GM19025 (cell line): ENCODE results near the gene CADM3.

Experiments used
- ATAC-seq: cut with Tn5 transposase; IDR thresholded peaks from one replicate; pipeline ENCODE4 v1.9.1; 2021; ENCODE audit warnings: mild to moderate bottlenecking, low read depth, moderate library complexity; ENCODE audit not compliant: unreplicated experiment

Gene CADM3, protein sequence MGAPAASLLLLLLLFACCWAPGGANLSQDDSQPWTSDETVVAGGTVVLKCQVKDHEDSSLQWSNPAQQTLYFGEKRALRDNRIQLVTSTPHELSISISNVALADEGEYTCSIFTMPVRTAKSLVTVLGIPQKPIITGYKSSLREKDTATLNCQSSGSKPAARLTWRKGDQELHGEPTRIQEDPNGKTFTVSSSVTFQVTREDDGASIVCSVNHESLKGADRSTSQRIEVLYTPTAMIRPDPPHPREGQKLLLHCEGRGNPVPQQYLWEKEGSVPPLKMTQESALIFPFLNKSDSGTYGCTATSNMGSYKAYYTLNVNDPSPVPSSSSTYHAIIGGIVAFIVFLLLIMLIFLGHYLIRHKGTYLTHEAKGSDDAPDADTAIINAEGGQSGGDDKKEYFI

DNA sequence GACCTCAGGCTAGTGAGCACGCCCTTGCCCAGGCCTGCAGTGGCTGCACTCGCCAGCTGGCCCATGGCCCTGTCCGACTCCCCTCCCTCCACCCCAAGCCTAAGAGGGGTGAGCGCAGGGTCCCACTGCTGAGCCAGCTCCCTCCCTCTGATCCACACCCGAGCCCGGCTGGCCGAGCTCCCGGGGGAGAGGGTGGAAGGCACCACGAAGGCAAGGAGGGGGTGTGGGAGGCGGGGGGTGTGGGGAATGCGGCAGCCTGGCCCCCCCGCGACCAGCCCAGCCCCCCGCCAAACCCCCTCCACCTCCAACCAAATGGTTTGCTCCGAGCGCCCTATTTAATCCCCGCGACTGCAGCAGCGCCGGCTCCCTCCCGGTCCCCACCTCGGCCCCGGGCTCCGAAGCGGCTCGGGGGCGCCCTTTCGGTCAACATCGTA is at the start of gene CADM3:
TSS of gene CADM3 (plus strand) at position 362 of the 434 bp plus-strand sequence. CDS start 151 bp downstream, outside the sequence.
- ATAC-seq = no peak

DNA sequence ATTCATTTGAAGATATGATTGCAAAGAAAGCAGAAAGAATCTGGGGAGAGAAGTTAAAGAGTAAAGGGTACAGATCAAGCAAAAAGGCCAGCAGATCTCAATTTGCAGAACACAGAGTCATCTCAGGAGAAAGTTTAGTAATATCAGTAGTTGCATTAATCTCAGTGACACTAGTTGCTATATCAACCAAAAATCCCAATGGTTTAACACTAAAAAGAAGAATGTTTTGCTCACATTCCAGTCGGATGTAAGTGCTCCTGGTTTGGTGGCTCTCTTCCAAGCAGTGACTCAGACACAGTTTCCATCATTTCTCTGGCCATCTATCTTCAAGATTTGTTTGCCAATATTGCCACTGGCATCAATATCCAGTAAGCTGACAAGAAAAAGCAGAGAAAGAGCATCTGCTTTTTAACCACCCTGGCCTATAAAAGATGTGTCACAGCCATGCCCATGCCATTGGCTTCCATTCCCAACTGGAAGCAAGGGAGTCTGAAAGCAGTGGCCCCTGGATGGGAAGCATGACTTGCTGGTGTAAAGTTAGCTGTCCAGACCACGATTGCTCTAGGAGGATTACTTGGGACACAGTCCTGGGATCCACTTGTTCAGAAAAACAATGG is 49.3 kb upstream of the CADM3 start:
- ATAC-seq = peak; percentile 62

DNA sequence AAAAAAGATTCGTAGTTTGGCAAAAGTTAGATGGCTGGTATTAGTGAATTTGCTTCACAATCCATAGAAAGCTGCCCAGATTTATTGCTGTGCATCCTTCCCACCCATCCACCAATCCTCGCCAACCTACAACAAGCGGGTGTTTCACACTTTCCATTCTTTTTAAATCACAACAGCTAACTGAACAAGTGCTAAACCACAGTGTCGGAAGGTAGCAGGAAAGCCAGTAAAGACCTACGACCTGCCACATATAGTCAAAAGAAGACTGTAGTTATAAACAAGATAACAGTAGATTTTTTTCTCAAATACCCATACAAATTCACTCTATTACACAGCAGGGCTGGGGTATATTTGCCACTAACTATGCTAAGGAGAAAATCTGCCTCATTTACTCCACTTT is 47.8 kb upstream of the CADM3 start:
- no peak for ATAC-seq

DNA sequence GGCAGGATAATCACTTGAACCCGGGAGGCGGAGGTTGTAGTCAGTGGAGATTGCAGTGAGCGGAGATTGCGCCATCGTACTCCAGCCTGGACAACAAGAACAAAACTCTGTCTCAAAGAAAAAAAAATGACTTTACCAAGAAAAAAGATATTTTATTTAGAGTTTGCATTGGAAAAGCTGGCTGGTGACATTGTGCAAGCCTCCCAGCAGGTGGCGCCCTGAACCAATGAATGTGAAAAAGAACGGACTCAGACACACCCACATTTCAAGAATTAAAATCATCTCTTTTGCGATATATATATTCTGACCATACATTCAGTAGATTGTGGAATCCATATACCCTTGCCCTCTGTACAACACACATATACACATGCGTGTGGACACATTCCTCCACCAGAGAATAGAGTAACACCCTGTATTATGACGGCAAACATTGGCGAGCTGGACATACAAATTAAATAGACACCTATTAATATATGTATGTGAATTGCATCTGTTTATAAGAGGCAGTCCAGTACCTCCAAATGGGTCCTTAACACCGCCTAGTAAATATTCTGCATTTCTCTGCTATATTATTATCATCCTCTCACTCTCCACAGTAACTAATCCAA is 39.0 kb upstream of the CADM3 start:
- no peak for ATAC-seq

DNA sequence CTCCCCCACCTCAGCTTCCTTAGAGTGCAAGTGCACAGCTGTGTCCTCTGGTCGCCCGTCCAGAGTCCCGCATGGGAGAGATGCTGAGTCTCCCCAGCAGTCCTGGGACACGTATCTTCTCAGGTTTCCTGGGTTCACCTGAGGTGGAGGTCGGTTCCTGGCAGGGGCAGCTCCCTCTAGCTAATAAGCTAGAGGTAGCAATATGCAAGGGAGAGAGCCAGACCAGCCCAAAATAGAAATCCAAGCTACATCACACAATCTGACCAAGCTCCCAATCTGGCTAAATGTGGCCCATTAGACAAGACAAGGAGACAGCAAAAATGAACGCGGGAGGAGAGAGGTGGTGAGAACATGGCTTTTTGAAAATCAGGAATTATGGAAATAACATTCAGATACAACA is 30.9 kb upstream of the CADM3 start:
- ATAC-seq = no peak

DNA sequence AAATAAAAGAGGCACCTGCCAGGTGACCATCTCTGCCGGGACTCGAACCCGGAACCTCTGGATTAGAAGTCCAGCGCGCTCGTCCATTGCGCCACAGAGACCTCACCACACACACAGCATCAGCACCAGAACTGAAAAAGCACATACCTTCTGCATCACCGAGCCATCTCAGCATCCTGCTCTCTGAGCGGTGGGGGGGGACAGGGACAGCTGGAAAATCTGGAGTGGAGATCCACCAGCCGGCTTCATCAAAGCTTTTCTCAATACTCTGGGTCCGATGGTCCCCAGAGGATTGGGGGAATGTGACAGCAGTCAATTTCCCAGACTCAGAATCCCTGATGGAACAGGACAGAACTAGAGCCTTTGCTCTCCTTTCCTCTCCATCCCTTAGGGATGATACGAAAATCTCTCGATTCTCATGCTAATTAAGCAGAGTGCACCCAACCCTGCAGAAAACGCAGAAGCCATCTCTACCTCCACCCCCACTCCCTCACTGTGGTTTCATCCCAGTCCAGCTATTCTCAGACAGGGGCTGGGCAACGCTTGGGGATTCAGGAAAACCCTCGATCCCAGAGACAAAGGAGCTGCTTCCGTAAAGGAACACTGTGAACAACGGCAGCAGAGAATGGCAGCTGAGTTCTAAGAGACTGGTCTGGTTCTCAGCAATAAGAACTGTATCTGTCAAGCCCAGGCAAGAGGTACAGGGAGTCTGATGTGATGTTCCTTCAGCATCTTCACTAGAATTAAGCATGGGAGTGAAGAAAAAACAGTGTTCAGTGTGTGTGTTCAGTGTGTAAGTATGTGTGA is 29.6 kb upstream of the CADM3 start:
- no peak for ATAC-seq

DNA sequence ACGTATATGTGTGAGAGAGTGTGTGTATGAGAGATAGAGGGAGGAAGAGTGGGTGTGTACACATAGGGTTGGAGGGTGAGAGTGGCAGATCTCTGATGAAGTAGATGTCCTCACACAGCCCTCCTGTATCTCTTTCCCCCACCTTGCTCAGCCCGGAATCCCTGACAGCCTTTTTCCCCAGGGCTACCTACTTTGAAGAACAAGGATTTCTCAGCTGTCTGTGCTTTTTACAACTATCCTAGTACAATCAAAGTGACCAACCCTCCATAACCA is 29.1 kb upstream of the CADM3 start:
- no peak for ATAC-seq

DNA sequence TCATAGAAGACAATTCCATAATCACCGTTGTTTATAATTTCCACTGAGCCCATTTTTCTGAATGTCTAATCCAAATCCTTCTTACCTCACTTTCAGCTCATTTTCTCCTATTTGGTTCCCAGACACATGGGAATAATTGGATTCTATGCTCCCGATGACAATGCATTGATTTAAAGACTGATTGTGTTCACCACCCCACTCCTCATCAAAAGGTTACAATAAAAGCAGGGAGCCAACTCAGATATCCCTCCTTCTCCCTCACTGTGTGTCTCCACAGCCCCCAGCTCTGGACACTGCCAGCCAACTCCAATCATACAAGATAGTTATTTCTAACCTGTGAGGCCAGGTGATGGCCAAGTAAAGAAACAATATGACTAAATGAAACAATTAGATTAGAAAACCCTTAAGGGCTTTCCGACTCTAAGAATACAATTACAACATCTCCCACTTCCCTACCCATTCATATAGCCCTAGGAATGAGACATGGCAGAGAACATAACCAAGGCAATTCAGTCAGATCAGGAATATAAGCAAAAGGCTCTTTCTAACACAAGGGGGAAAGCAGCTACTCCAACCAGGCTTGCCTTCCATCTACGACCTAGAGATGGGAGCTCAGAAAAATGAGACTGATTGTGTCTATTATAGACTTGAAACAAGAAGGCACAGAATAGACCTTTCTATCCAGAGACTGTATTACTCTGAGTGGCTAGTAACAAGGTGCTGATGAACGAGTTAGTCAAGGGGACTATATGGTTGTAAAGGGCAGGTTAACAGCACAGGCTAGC is 28.5 kb upstream of the CADM3 start:
- no peak for ATAC-seq

DNA sequence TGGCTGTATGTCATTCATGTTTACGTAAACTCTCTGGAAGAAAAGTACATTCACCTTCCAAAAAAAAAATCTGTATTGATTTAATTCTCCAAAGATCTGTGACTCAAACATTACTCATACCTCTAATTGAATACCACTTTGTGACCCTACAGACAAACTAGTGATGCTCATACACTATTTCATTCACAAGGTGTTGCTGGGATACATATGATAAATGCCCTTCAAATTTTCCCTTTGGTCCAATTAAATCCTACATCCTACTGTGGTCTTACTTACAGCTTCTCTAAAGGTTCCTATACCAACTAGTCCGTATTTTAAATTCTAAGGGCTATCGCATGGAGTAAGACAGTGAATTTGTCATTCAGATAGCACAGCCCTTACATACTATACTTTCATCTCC is 26.8 kb upstream of the CADM3 start:
- no peak for ATAC-seq

DNA sequence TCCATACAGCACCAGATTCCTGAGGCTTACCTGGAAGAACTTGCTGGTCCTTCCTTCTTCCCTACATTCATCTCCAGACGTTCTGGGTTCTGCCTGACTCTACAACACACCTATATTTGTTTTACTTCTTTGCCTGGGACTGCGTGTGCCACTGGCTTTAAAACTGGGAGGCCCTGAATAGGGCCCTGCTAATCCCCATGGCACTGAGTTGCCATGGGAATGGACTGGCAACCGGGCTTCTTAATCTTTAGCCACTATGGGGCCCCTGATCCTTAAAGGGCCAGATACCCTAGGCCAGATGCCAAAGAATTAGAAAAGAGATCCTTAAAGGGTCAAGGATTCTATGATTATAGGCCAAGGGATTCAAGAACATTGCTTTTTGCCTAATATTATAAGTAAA is 24.4 kb upstream of the CADM3 start:
- ATAC-seq = no peak

DNA sequence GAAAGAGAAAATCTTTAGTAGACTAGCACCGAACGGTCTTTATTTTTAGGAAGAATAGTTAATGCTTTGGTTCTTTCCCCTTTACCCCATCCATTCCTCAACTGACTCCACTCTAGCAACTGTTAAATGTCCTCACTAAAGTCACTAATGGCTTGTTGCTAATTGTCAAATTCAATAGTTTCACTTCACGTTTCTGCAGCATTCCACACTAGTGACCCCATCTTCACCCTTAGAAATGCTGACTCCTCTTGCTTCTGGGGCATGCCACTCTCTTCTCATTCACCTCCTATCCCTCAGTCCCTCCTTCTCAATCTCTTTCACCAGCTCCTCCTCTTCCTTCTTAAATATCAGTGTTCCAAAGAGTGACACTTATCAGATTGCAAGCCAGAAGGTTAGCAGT is 19.4 kb upstream of the CADM3 start:
- no peak for ATAC-seq

DNA sequence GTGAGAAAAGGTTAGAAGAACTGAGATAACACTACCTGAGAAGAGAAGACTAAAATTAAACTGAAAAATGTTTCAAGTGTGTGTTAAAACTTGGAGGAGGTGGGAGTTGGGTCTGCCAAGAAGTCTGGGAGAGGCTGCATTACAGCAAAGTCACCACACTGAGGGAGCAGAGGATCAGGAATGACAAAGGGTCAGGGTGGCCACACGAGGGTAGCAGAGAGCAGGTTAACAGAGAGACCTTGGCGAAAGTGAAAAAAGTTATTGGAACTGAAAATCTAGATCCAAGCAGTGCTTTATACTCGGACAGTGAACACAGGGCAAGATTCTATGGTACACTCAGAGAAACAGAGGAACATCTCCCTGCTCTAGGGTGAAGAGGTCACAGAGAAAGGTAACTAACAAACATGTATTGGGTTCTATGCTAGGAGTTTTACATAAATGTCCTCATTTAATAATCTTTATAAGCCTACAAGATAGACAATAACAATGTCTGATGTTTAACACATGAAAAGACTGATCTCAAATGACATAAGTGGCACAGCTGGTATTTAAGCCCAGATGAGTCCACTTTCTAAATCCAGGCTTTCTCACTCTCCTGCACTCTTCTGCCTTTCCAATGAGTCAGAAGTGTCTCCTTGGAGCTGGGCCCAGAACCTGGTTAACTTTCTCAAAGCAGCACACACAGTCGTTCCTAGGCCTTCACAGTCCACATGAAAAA is 10.3 kb upstream of the CADM3 start:
- peak; percentile 96 for ATAC-seq

DNA sequence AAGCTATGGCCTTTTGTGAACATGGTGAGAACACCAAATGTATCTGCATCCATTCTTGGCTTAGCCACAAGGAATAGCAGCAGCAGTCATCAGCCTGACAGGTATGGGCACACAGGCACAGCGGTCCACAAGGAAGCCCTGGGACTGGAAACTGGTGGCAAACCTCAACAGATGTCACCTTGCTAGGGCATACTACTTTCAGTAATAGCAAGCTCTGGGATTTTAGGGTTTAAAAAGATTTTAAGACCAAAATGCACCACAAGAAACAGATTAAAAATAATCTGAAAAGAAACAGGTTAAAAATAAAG is 9.7 kb upstream of the CADM3 start:
- no peak for ATAC-seq

DNA sequence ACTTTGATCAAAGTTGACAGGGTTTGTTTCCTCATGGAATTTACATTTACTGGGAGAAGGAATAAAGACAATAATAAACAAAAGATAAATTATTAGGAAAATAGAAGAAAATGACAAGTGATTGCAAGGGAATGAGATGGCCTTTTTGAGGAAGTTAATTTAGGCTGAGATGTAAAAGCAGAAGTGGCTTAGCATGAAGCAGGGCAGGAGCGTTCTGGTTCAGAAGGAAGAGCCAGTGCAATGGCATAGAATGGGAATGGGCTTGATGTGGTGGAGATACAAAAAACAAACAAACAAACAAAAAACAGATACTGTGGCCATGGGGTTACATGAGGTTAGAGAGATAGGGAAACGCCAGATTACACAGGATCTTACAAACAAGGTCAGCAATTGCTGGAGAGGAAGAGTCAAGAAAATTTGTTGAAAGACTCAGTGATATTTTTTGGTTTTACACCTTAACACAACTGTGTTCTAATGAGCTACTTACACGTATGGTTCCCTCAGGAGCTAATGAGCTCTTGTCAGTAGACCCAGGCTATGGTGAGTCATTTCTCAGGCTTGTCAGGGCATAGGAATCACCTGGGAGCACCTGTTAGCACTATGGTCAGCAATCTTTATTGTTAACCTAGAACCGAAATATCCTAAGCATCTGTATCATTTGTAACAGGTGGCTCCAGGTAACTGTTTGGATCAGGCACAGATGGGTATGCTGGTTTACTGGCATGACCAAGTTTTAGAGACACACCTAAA is 8.7 kb upstream of the CADM3 start:
- ATAC-seq = no peak

DNA sequence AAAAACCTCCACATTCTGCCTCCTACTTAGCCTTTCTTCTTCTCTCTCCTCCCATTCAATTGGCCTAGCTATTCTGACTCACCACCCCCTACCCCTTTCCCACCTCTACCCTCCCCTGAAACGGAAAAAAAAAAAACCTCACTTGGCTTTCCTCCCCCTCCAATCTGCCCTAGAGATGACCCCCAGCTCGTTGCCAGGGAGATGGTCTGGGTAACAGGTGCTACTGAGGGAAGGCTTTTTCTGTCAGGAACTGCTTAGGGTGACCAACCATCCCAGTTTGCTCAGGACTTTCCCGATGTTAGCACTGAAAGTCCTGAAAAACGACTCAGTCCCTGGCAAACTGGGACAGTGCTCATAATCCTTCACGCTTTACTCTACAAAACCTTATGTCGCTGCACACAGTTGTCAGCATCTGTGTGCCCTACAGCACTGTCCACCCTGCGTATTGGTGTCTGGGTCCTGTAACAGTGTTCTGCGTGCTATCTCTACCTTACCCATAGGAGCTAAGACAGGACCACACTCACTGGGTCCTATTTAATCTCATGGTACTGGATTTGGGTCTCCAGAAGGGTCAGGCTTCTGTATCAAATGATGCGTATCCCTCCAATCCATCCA is 7.7 kb upstream of the CADM3 start:
- no peak for ATAC-seq

DNA sequence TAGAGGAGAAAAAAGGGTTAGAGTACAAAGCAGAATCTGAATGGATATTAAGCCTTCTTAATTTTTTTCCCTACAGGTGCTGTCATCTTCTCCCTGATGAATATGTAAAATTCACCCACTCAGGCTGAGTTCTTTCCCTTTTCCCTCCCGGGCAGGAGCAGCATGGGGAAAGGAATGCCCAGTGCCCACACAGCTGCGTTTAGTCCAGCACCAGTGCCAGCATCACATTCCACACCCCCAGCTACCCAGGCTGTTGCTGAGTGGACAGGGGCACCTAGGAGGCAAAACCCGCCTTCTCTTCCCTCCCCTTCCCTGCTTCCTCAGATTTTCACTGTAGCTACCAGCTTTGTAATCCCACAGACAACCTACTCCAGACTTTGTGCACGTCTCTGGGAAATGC is 3.4 kb upstream of the CADM3 start:
- no peak for ATAC-seq

DNA sequence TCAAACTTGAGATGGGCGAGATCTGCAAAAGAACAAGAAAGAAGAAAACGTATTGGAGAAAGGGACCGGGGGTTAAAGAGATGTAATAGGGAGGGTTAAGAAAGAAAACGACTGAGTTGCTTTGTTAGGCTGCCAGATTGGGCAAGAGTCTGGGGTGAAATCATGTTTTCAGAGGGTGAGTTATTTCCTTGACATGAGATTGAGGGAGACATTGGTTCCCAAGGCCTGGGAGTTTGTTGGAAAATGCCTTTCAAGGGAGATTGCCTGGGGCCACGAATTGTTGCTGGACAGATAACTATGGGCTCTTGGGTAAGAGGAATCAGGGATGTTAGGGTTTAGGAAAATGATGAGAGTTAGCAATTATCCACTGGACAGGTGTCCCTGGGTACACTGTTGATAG is 776 bp upstream of the CADM3 start:
- no peak for ATAC-seq

DNA sequence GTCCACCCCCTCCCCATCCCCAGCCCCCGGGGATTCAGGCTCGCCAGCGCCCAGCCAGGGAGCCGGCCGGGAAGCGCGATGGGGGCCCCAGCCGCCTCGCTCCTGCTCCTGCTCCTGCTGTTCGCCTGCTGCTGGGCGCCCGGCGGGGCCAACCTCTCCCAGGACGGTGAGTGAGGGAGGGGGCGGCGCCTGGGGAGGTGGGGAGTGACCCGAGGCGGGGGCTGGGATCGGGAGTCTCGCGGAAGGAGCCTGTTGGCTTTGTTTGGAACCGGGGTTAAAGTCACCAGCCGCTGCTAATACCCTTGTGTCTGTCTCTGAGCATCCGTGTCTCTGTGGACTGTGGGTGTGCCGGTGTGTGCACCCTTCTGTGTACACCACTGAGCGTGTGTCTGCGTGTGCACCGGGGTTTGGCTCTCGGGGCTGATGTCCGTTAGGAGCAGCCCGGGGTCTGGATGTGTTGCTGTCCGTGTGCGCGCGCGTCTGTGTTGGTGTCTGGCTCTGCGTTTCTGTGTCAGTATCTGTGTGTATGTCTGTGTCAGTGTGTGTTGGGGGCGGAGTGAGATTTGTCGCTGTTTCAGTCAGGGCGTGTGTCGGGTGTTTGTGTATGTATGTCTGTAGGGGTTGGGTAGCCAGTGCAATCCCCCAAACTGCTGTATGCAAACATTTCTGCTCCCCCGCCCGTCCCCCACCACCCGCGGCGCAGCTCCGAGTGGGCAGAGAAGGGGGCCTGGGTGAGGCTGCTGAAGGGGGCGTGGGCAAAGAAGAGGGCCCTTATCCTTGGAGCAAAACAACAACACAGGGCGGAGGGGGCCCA is 480 bp downstream of the CADM3 start:
- ATAC-seq = no peak
